HL-60 (cell line): ENCODE measurements around the gene AGER.

ENCODE experiments used
- DNase-seq, 2 experiments: peaks; one replicate each; pipeline ENCODE4 v3.0.0-alpha.2; 2010 to 2020; ENCODE audit warnings: low read depth in 1 of 2, low spot score in 1 of 2
- H3K27ac ChIP-seq: fragments of 250-450 bp; sonication (Bioruptor Pico); replicated peaks from 2 replicates; pipeline ENCODE4 v1.5.1; 2020; ENCODE audit warnings: mild to moderate bottlenecking, moderate library complexity
- H3K27me3 ChIP-seq: fragments of 250-450 bp; sonication (Bioruptor Pico); 2 replicates; pipeline ENCODE4 v1.5.1; 2021; ENCODE audit warnings: mild to moderate bottlenecking, moderate library complexity; ENCODE audit not compliant: insufficient read depth, poor library complexity, severe bottlenecking
- H3K4me3 ChIP-seq: replicated peaks from 2 replicates; pipeline ENCODE4 v1.5.1; 2011; ENCODE audit warnings: mild to moderate bottlenecking, control low read depth, low read length; ENCODE audit not compliant: insufficient read depth
- GABPA ChIP-seq: IDR thresholded peaks from 2 replicates; pipeline ENCODE4 v1.6.1; 2012; ENCODE audit warnings: low read depth
- POLR2AphosphoS5 ChIP-seq: IDR thresholded peaks from 2 replicates; pipeline ENCODE4 v1.6.1; 2012; ENCODE audit warnings: low read depth
- SPI1 ChIP-seq: IDR thresholded peaks from 2 replicates; pipeline ENCODE4 v1.6.1; 2012; ENCODE audit warnings: low read depth, mild to moderate bottlenecking, borderline replicate concordance
- long read RNA-seq: library from polyadenylated mRNA; unstranded; transcript quantifications from one replicate; pipeline ENCODE4 v2.0.0, GENCODE V29; 2020
- TF ChIP-seq, protein P1 (sequence below): IDR thresholded peaks from 2 replicates; pipeline ENCODE4 v1.6.1; 2012; ENCODE audit warnings: low read depth; ENCODE audit not compliant: insufficient replicate concordance
- TF ChIP-seq, protein P2 (sequence below): IDR thresholded peaks from one replicate; pipeline ENCODE4 v1.5.1; 2011; ENCODE audit warnings: low read length, control low read depth, inconsistent platforms; ENCODE audit not compliant: insufficient read depth

Gene AGER
- long read RNA-seq, partial matches to known transcripts: 0 of 8 reads
- long read RNA-seq, other reads (novel, unspliced or antisense): 6 of 8 reads

DNA sequence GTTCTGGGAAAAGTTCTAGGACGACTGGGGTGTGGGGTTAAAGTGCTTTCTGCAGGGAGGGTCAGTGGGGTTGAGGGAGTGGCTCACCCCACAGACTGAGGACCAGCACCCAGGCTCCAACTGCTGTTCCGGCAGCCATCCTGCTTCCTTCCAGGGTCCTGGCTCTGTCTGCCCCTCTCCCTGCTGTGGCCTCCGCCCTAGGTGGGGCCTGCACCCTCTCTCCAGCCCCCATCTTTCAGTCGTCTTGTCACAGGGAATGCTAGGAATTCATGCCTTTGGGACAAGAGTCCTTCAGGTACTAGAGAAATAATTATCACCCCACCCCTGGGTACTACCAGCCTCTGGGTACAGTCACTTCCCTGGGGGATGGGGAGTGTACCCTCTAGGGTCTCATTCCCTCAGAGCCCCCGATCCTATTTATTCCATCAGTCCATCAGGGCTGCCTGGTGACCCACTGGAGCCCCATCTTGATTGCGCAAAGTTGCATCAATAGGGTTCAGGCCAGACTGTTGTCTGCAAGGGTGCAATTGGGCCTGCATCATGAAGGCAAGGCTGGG lies at the start of gene AGER:
Gene AGER (minus strand): TSS at position 170 of the 557 bp plus-strand sequence. CDS start 31 bp downstream, at position 139.
- Histone ChIP-seq H3K27ac (no peak within 1 kb of the TSS), H3K27me3 (no peaks in the 10 kb centered on the region), H3K4me3 (no peak within 1 kb of the TSS)
- DNase-seq: no peak
- TF ChIP-seq POLR2AphosphoS5 (no peak), SPI1 (no peak), GABPA (no peak)
- TF ChIP-seq, protein P1, sequence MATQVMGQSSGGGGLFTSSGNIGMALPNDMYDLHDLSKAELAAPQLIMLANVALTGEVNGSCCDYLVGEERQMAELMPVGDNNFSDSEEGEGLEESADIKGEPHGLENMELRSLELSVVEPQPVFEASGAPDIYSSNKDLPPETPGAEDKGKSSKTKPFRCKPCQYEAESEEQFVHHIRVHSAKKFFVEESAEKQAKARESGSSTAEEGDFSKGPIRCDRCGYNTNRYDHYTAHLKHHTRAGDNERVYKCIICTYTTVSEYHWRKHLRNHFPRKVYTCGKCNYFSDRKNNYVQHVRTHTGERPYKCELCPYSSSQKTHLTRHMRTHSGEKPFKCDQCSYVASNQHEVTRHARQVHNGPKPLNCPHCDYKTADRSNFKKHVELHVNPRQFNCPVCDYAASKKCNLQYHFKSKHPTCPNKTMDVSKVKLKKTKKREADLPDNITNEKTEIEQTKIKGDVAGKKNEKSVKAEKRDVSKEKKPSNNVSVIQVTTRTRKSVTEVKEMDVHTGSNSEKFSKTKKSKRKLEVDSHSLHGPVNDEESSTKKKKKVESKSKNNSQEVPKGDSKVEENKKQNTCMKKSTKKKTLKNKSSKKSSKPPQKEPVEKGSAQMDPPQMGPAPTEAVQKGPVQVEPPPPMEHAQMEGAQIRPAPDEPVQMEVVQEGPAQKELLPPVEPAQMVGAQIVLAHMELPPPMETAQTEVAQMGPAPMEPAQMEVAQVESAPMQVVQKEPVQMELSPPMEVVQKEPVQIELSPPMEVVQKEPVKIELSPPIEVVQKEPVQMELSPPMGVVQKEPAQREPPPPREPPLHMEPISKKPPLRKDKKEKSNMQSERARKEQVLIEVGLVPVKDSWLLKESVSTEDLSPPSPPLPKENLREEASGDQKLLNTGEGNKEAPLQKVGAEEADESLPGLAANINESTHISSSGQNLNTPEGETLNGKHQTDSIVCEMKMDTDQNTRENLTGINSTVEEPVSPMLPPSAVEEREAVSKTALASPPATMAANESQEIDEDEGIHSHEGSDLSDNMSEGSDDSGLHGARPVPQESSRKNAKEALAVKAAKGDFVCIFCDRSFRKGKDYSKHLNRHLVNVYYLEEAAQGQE: no peak
- TF ChIP-seq, protein P2, sequence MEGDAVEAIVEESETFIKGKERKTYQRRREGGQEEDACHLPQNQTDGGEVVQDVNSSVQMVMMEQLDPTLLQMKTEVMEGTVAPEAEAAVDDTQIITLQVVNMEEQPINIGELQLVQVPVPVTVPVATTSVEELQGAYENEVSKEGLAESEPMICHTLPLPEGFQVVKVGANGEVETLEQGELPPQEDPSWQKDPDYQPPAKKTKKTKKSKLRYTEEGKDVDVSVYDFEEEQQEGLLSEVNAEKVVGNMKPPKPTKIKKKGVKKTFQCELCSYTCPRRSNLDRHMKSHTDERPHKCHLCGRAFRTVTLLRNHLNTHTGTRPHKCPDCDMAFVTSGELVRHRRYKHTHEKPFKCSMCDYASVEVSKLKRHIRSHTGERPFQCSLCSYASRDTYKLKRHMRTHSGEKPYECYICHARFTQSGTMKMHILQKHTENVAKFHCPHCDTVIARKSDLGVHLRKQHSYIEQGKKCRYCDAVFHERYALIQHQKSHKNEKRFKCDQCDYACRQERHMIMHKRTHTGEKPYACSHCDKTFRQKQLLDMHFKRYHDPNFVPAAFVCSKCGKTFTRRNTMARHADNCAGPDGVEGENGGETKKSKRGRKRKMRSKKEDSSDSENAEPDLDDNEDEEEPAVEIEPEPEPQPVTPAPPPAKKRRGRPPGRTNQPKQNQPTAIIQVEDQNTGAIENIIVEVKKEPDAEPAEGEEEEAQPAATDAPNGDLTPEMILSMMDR: no peak

DNA sequence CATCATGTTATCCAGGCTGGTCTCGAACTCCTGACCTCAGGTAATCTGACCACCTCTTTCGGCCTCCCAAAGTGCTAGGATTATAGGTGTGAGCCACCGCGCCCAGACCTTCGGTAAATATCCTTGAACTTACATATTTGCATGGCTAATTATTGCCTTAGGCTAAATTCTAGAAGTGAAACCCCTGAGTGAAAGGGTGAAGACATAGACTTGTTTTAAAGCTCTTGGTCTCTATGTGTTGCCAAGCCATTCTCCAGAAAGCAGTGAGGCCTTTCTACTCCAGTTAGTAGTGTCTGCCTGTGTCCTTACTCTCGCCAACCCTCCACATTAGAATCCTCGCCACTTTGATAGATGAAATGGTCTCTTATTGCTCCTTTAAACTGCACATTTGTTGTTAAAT lies 42.4 kb upstream of the AGER start:
- Histone ChIP-seq H3K27me3 (no peaks in the 10 kb centered on the region), H3K4me3 (no peak overlapping the region), H3K27ac (no peak overlapping the region)
- TF ChIP-seq, protein P2: no peak
- no peak for TF ChIP-seq GABPA
- TF ChIP-seq, protein P1: no peak
- no peak for TF ChIP-seq POLR2AphosphoS5
- TF ChIP-seq SPI1: no peak
- DNase-seq: no peak

DNA sequence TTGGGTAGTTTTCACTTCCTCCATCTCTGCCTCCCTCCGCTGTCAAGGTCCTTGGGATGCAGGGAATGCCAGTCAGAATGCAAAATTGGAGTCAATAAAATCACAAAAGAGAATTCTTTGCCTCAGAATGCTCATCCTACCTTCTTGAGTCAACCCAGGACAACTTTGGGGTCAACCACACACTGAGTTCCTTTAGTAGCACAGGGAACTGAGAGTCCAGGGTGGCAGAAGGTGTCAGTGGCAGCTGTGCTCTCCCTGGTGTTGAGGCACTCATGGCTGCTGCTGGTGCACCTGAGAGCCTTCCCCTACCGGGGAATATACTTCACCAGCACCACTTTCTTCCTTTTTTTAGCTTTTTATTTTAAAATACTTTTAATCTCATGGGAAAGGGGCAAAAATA lies 40.6 kb upstream of the AGER start:
- DNase-seq: no peak
- H3K4me3 ChIP-seq: no peak overlapping the region
- TF ChIP-seq, protein P1: no peak
- TF ChIP-seq GABPA (no peak), SPI1 (no peak), POLR2AphosphoS5 (no peak)
- TF ChIP-seq, protein P2: no peak
- H3K27ac ChIP-seq: no peak overlapping the region
- H3K27me3 ChIP-seq: no peaks in the 10 kb centered on the region
